ENCODE data around the gene ANKRD23.
"Not testable (repeated sequence)": the region's sequence is repeated elsewhere in the genome, so short reads cannot be mapped to it uniquely, and the experiment has no call there.

Gene ANKRD23

DNA sequence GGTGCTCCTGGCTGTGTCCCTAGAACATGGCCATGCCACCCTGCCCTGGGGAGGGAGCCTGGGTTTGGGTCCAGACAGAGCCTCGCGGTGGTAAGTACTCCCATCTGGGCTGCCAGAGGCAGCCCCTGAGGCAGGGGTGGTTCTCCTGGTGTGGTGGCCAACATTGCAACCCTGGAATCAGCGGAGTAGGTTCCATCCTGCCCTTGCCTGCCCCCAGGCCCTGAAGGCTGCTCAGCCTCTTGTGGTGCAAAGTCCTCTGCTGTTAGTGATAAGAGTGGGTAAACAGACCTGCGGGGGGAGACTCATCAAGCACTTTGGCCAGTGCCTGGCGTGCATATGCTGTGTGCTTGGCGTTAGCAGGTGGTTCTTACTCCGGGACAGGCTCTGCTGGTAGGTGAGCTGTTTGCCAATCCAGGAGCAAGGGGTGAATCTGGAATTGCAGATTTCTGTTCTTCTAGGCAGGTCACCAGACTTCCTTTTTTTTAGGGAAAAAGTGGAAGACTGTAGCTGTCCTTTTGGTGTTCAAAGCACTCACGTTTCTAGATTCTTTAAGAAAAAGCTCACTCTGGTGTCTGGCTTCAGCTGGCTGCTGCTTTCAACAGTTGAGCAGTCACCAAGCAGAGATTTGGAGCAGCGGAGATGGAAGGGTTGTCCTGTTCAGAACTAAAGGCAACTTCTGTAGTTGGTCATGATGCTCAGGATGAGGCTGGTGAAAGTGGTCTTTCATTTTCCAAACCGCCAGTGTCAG is 24.5 kb downstream of the ANKRD23 start:
- in situ Hi-C loops (cut with MboI; ENCODE audit: low sequenced_read_pairs) = no loop called here

DNA sequence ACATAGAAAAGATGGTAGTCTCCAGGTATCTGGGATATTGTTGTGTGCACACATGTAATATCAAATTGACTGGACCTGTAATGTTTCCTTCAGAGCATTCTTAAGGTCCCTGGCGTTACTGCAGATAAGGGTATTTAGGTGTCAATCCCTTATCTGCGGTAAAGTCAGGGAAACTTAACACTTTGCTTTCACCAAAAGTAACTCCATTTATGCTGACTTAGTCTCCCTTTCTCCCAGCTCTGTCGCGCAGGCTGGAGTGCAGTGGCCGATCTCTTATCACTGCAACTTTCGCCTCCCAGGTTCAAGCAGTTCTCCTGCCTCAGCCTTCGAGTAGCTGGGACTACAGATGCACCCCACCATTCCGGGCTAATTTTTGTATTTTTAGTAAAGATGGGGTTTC is 25.9 kb downstream of the ANKRD23 start:
- in situ Hi-C loops (cut with MboI; ENCODE audit: low sequenced_read_pairs) = no loop called here

- in situ Hi-C loops (cut with MboI; ENCODE audit: low sequenced_read_pairs) = no loop called here
These were observed 26.8 kb downstream of the ANKRD23 start for GRCh38 chr2:96816836-96817702.

DNA sequence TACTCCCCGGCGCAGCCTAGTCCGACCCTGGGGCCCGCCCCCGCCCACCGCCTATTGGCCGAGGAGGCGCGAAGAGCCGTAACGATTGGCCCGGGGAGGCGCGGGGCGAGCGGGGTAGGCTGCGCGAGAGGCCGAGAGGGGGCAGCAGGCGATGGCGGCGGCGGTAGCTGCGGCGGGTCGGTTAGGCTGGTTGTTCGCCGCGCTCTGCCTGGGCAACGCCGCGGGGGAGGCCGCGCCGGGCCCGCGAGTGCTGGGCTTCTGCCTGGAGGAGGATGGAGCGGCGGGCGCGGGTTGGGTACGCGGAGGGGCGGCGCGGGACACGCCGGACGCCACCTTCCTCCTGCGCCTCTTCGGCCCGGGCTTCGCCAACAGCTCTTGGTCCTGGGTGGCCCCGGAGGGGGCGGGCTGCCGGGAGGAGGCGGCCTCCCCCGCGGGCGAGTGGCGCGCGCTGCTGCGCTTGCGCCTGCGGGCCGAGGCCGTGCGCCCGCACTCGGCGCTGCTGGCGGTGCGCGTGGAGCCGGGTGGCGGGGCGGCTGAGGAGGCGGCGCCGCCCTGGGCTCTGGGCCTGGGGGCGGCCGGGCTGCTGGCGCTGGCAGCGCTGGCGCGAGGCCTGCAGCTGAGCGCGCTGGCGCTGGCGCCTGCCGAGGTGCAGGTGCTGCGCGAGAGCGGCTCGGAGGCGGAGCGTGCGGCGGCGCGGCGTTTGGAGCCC is 27.5 kb downstream of the ANKRD23 start, which contains the start of gene CNNM3:
CNNM3 (plus strand) TSS at position 142 of the 709 bp plus-strand sequence; CDS start at position 152, 10 bp downstream.
- in situ Hi-C loops (cut with MboI; ENCODE audit: low sequenced_read_pairs) = no loop called here

DNA sequence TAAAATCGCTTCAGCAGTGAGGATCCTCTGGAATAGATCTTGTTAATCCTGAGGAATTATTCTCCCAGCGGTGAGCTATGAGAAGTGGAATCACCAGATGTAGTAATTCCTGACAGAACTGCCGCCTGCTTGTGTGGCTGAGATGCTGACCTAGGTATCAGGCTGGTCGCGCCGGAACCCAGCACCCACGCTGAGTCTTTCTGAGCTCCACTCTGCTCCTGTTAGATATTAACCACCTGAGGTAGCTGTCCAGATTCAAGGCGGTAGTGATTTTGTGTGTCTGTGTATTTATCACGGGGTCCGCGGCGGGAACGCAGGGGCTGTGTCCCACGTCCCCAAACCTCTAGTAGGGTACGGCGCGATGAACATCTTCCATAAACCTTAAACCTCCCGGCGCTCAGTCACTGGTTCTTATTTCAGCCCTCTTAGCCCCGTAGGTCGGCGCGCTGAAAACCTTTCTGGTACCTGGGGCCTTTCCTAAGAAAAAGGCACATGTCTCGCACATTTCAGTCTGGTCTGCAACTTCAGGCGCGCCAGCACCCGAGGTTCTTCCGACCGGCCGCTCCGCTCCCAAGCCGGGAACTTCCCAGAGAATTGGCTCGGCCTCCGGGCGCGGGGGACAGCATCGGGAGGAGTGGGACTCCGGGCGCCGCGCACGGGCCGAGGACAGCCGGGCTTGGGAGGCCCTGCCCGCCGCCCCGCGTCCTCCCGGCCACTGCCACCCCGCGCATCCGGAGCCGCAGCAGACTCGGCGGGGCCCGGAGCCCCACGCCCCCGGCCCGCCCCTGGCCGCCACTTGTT is 28.3 kb downstream of the ANKRD23 start:
- in situ Hi-C loops (cut with MboI; ENCODE audit: low sequenced_read_pairs) = no loop called here

DNA sequence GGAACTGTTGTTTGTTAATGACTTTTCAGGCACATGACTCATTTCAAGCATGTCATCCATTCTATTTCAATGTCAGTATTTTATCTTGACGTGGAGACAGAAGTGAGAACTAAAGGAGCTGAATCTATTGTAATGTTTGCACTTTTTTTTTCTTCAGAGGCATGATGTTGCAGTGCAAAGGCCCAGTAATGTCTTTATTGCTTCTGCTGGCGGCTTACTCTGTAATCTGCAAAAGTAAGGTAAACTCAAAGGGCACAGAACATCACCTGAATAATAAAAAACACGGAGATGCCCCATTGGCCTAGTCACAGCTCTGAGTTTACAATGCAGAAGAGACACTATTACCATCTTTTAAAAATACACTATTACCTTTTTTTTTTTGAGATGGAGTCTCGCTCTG is 30.2 kb downstream of the ANKRD23 start:
- in situ Hi-C loops (cut with MboI; ENCODE audit: low sequenced_read_pairs) = no loop called here

DNA sequence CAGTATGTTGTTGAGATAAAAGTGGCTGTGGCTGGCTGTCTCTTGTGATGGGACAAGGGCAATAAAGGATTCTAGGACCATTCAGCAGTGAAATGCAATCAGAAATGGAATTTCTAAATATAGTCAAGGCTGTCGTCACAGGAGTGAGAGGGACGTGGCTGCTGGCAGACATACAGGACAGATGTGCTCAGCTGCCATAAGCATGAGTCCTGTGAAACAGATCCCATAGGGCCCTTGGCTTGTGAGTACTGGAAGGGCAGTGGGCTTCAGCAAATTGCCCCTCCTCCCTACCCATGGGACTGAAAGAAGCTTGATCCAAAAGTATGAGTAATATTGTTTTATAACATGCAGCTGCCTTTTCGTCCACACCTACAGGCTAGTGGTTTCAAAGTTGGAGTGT is 31.9 kb downstream of the ANKRD23 start:
- in situ Hi-C loops (cut with MboI; ENCODE audit: low sequenced_read_pairs) = no loop called here

DNA sequence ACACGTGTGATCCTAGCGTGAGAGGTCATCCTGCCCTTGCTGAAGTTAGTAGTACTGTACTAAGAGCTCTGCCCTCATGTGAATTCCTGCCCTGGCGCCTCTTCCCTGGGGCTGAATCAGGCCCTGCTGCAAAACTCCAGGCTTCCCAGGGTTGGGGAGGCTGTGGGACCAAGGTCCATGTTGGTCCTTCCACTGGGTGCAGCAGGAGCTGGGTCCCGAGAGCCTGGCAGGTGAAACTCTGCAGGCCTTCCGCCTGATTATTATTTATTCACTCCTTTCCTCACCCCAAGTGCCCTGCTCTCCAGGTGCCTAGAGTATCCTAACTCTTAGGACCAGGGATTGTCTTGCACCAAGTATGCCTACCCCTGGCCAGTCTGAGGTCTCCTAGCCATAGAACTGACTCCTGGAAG is 33.0 kb downstream of the ANKRD23 start:
- in situ Hi-C loops (cut with MboI; ENCODE audit: low sequenced_read_pairs) = no loop called here

DNA sequence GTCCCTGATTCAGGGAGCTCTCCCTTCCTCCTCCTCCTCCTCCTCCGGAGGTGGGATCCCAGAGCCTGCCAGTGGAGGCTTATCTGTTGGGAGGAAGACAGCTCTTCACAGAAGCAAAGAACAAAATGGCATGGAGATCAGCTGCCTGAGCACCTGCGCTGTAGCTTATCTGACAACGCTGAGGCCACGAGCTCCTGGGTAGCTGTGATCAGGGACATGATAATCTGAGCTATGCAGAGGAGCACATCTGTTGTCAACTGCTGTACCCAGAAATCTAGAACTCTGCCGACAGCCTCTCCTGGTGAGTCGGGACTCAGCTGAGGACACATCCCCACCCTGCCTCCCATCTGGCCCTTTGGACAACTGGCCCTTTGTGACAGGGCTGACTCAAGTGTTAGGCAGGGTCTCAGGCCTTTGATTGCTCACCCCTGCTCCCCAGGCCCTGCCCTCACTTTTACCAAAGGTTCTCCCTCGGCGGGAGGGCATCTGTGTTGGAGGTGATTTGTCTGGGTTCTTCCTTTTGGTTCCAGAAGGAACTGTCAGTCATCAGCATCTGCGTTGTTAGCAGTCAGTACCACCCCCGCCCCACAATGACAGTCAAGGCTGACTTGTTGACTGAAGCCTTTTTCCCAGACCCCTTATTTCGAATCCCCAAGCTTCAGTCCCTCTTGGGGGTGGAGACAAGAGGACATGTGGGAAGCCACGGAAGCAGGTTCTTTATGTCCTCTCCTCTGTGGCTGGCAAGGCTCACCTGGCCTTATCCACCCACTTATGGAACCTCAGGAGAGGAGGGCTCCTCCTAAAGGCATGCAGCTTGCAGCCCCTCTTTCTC is 33.7 kb downstream of the ANKRD23 start:
- in situ Hi-C loops (cut with MboI; ENCODE audit: low sequenced_read_pairs) = no loop called here

- in situ Hi-C loops (cut with MboI; ENCODE audit: low sequenced_read_pairs) = no loop called here
These were observed 34.5 kb downstream of the ANKRD23 start for GRCh38 chr2:96809216-96809882.

- in situ Hi-C loops (cut with MboI; ENCODE audit: low sequenced_read_pairs) = no loop called here
These were observed 35.5 kb downstream of the ANKRD23 start for GRCh38 chr2:96808176-96808837.

GRCh38 chr2:96807127-96807471 is 36.7 kb downstream of the ANKRD23 start:
- in situ Hi-C loops (cut with MboI; ENCODE audit: low sequenced_read_pairs) = no loop called here

GRCh38 chr2:96806468-96807126 is 37.2 kb downstream of the ANKRD23 start:
- in situ Hi-C loops (cut with MboI; ENCODE audit: low sequenced_read_pairs) = no loop called here

GRCh38 chr2:96805946-96806345 is 37.9 kb downstream of the ANKRD23 start:
- in situ Hi-C loops (cut with MboI; ENCODE audit: low sequenced_read_pairs) = not testable (repeated sequence)

DNA sequence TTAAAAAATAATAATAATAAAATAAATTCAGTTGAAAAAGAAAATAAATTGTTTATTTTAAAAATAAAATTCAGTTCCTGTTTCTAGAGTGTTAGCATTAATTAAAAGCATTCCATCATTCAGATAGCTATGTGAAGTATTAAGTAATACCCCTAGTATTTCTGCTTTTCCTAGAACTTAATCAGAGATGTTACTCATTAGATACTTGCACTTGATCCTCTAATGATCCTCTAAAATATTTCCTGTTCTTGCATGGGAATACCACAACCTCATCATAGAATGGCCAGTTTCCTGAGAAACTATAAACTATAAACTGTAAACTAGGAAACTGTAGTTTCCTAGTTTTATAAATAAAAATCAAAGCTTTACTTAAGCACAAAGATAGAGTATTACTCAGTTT is 38.8 kb downstream of the ANKRD23 start:
- in situ Hi-C loops (cut with MboI; ENCODE audit: low sequenced_read_pairs) = no loop called here

- in situ Hi-C loops (cut with MboI; ENCODE audit: low sequenced_read_pairs) = no loop called here
These were observed 41.1 kb downstream of the ANKRD23 start for GRCh38 chr2:96802721-96803120.

GRCh38 chr2:96801786-96802595 is 41.8 kb downstream of the ANKRD23 start:
- in situ Hi-C loops (cut with MboI; ENCODE audit: low sequenced_read_pairs) = no loop called here
